Thyroid gland (tissue), 4 donors: ENCODE measurements around the gene DRC3. TPM values are rescaled to one million over a fixed set of nuclear protein-coding genes. Genes with fewer than 3 reads are reported as not detected.

Experiments
- DNase-seq, 2 donors: peaks; one replicate each; pipeline ENCODE4 v3.0.0-alpha.2; 2019
- H3K27ac ChIP-seq, 3 donors: fragments of 200-600 bp; sonication (generic); 1 replicate in 2 of 3; 2 replicates in 1 of 3; pipeline ENCODE4 v1.5.1; 2016 to 2019; ENCODE audit warnings: mild to moderate bottlenecking in 1 of 3, moderate library complexity in 1 of 3
- H3K27me3 ChIP-seq: fragments of 200-600 bp; sonication (generic); one replicate; pipeline ENCODE4 v1.5.1; 2019
- H3K36me3 ChIP-seq, 2 donors: fragments of 200-600 bp; sonication (generic); one replicate each; pipeline ENCODE4 v1.5.1; 2016 to 2019
- H3K4me1 ChIP-seq, 2 donors: fragments of 200-600 bp; sonication (generic); one replicate each; pipeline ENCODE4 v1.5.1; 2017 to 2019
- H3K4me3 ChIP-seq, 3 donors: fragments of 200-600 bp; sonication (generic); replicated peaks in 1 of 3; 1 replicate in 2 of 3; 2 replicates in 1 of 3; pipeline ENCODE4 v1.5.1; 2016; ENCODE audit warnings: mild to moderate bottlenecking in 1 of 3
- H3K9me3 ChIP-seq: fragments of 200-600 bp; sonication (generic); one replicate; pipeline ENCODE4 v1.5.1; 2017
- CTCF ChIP-seq, 6 experiments: fragments of 200-600 bp in 3 of 6; fragments of 450-650 bp in 3 of 6; sonication (generic) in 3 of 6; IDR thresholded peaks; one replicate each; pipeline ENCODE4 v1.5.1; 2016 to 2019; ENCODE audit warnings: antibody characterized with exemption in 6 of 6, mild to moderate bottlenecking in 2 of 6, inconsistent platforms in 1 of 6, moderate library complexity in 1 of 6
- POLR2A ChIP-seq, 2 donors: fragments of 450-650 bp; IDR thresholded peaks; one replicate each; pipeline ENCODE4 v1.6.1; 2017; ENCODE audit warnings: antibody characterized with exemption in 2 of 2, mild to moderate bottlenecking in 2 of 2, moderate library complexity in 1 of 2
- whole genome bisulfite sequencing, 2 donors: methylation state at CpG; one replicate each; pipeline ENCODE4 v1.1.5; 2017; 5-methylcytosine and 5-hydroxymethylcytosine counted together
- intact Hi-C: fragments of 100-400 bp; cut with DNase I; formaldehyde crosslinking; loops from one replicate; pipeline ENCODE4 v1.15.1; 2023
- total RNA-seq, 4 donors: library from RNA; depleted of rRNA; stranded (reverse); fragments of >200 nt; gene quantifications; one replicate each; pipeline ENCODE4 v1.2.3, GENCODE V29; 2016

The DRC3 gene
- total RNA-seq, result 10 to 100 TPM; 18.5 to 28.7 (median 23.4) TPM

GRCh38 chr17:17972126-17972951 is at the start of gene DRC3, which contains the start of gene TOM1L2:
Gene DRC3 (plus strand): TSS chr17:17972862. CDS start chr17:17977599, 4,737 bp downstream.
Gene TOM1L2 (minus strand): TSS chr17:17972400. CDS start chr17:17972313, 87 bp downstream.
- peak within 1 kb of the TSS; percentile 60 to 86 (median 75) for H3K27ac ChIP-seq
- peak within 1 kb of the TSS; percentile 38 to 85 (median 79) for H3K4me3 ChIP-seq
- 0% methylated on average over 28 to 41 of the region's 59 CpGs for WGBS, 2 donors
- peak; percentile 100 for DNase-seq
- H3K36me3 ChIP-seq, result no peaks in the 10 kb centered on the region
- H3K9me3 ChIP-seq, result no peaks in the 10 kb centered on the region
- intact Hi-C loops, result loop anchor here (10.0 kb wide), 2 partner anchors 62 to 68 kb away; partner anchors contain the start of genes ATPAF2 and GID4
- peaks cover 30 to 32% of the 10 kb centered on the region in 2 donors for H3K4me1 ChIP-seq
- no peaks in the 10 kb centered on the region for H3K27me3 ChIP-seq
- TF ChIP-seq POLR2A (IDR thresholded peaks at IDR 0.05), result peak; percentile 92 to 94
- peak in 3 of 6 experiments; percentile 6 to 29 (median 21) for TF ChIP-seq CTCF (IDR thresholded peaks at IDR 0.05)

- Histone ChIP-seq H3K27me3 (no peaks in the 10 kb centered on the region), H3K4me1 (peaks cover 76 to 92% of the 10 kb centered on the region in 2 donors), H3K36me3 (no peaks in the 10 kb centered on the region), H3K4me3 (no peak overlapping the region), H3K9me3 (no peaks in the 10 kb centered on the region), H3K27ac (peak overlapping the region; percentile 74 to 85 (median 82))
- 53 to 67% methylated on average over 5 of the region's 5 CpGs for WGBS, 2 donors
- peak; percentile 53 to 54 for DNase-seq
- intact Hi-C loops, result loop anchor here (10.0 kb wide), 1 partner anchor 219 kb away; no protein-coding TSS in a partner anchor
- TF ChIP-seq CTCF (IDR thresholded peaks at IDR 0.05), result no peak
Measured at GRCh38 chr17:17924131-17924856, 48.4 kb upstream of the DRC3 start.

DNA sequence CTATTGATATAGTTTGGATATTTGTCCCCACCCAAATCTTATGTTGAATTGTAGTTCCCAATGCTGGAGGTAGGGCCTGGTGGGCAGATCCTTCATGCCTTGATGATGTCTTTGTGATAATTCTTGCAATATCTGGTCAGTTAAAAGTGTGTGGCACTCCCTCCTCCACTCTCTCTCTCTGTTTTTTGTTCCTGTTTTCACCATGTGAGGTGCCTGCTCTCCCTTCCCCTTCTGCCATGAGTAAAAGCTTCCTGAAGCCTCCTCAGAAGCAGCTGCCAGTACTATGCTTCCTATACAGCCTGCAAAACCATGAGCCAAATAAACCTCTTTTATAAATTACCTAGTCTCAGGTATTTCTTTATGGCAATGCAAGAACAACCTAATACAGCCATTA is 47.8 kb upstream of the DRC3 start:
- no peak overlapping the region for H3K4me3 ChIP-seq
- no peaks in the 10 kb centered on the region for H3K36me3 ChIP-seq
- no peak for DNase-seq
- H3K27me3 ChIP-seq, result no peaks in the 10 kb centered on the region
- no peak for TF ChIP-seq CTCF (IDR thresholded peaks at IDR 0.05)
- no peak for TF ChIP-seq POLR2A (IDR thresholded peaks at IDR 0.05)
- intact Hi-C loops, result loop anchor here (10.0 kb wide), 1 partner anchor 220 kb away; no protein-coding TSS in a partner anchor
- H3K4me1 ChIP-seq, result peaks cover 78 to 92% of the 10 kb centered on the region in 2 donors
- H3K9me3 ChIP-seq, result no peaks in the 10 kb centered on the region
- peak overlapping the region; percentile 27 to 85 (median 68) for H3K27ac ChIP-seq

GRCh38 chr17:17926036-17926435 is 46.6 kb upstream of the DRC3 start:
- H3K27me3 ChIP-seq, result no peaks in the 10 kb centered on the region
- no peaks in the 10 kb centered on the region for H3K36me3 ChIP-seq
- DNase-seq, result no peak
- H3K27ac ChIP-seq, result peak overlapping the region; percentile 68 to 89 (median 85)
- peaks cover 86 to 94% of the 10 kb centered on the region in 2 donors for H3K4me1 ChIP-seq
- H3K4me3 ChIP-seq, result no peak overlapping the region
- intact Hi-C loops, result loop anchor here (10.0 kb wide), 1 partner anchor 221 kb away; no protein-coding TSS in a partner anchor
- H3K9me3 ChIP-seq, result no peaks in the 10 kb centered on the region
- TF ChIP-seq POLR2A (IDR thresholded peaks at IDR 0.05) (no peak), CTCF (IDR thresholded peaks at IDR 0.05) (no peak)
- 65 to 68% methylated on average over 4 of the region's 4 CpGs for WGBS, 2 donors
